Adipose tissue (tissue), 3 donors: ENCODE measurements around the gene WBP1. TPM values are rescaled to one million over a fixed set of nuclear protein-coding genes. Genes with fewer than 3 reads are reported as not detected.

ENCODE experiments used
- H3K27ac ChIP-seq: one replicate; pipeline ENCODE4 v1.5.1; 2013; ENCODE audit warnings: low read depth, low read length
- WGBS, 3 donors: extraction: QIAGEN DNeasy Blood & Tissue Kit; methylation state at CpG; one replicate each; pipeline ENCODE4 v1.1.7; 2013; 5-methylcytosine and 5-hydroxymethylcytosine counted together
- polyA plus RNA-seq, 3 donors: library from polyadenylated mRNA; stranded (reverse); fragments of 200-250 nt; gene quantifications; one replicate each; pipeline ENCODE4 v1.2.3, GENCODE V29; 2013
- donor health status: healthy with polysubstance abuse.
- donor health status: Bipolar disorder and iron deficiency.
- donor health status: healthy.

WBP1 gene
- polyA plus RNA-seq, 3 donors, result 69.0 to 81.3 (median 78.1) TPM

GRCh38 chr2:74496997-74497776, 38.9 kb downstream of the WBP1 start:
- H3K27ac ChIP-seq, result no peak overlapping the region
- 54 to 58% (median 56%) methylated on average over 19 of the region's 19 CpGs for WGBS, 3 donors

- no peak overlapping the region for H3K27ac ChIP-seq
- WGBS, 3 donors, result 4 to 5% (median 4%) methylated on average over 61 of the region's 61 CpGs
Measured at GRCh38 chr2:74497777-74498499, 39.7 kb downstream of the WBP1 start.

DNA sequence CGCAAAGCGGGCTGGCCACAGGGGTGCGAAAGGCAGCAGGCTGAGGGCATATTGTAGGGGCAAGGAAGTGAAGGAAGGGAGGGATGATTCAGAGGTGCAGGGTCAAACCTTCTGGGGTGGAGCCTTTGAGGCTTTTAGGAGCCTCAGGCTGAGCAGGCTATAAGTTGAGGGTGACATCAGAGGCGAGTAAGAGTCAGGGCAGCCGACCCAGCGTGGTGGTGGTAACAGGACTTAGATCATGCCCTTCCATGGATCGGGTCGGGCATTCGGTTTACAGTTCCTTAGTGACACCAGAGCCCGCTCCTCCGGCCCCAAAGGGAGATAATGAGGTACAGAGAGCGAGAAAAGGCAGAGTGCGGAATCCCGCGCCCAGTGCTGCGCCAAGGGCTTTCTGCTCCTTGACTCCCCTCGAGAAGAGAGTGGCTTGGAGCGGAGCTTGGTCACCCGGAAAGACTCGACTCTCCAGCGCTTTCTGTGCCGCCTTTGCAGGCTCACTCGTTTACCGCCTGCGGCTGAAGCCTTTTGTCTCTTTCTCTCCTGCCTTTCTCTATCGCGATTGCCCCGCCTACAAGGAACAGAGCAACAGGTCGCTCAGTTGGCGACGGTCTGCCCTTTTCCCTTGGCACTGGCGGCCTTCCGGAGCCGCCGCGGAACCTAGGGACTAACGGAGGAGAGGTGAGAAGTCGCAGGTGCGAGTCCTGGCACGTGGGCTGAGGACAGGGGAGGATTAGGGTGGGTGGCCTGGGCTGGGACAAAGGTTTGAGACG, 40.4 kb downstream of the WBP1 start:
- no peak overlapping the region for H3K27ac ChIP-seq
- 1 to 3% (median 3%) methylated on average over 40 to 41 of the region's 41 CpGs for whole genome bisulfite sequencing, 3 donors

GRCh38 chr2:74499267-74499939, 41.2 kb downstream of the WBP1 start, which contains the start of gene LBX2:
TSS of gene LBX2 (minus strand) at chr2:74499603. CDS start at chr2:74499537, 66 bp downstream.
- no peak within 1 kb of the TSS for H3K27ac ChIP-seq
- 3 to 6% (median 5%) methylated on average over 63 to 65 of the region's 65 CpGs for WGBS, 3 donors

DNA sequence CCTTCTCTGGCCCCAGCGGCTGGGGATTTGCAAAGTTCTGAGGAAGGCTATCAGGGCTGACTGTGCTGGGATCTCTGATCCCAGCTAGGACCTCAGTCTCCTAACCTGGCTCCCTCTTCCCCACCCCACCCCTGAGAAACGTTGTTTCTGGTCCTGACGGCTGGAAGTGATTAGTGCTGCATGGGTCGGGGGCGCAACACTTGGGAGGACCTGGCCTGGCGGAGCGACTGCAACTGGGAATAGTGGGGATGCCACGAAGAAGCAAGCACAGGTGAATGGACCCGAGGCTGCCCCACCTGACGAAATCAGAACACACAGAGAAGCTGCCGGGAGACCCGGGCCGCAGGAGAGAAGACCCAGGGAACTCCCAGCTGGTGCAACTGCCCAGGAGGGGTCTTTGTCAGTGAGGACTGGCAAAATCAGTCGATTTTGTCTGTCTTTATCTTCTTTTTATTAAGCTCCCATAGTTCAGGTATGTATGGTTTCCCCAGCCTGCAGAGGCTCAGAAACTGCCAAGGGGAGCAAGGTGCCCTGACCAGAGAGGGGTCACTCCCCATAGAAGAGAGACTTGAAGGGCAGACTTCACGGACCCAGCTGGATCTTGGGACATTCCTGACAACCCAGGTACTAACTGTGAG, 41.8 kb downstream of the WBP1 start:
- 57 to 70% (median 60%) methylated on average over 15 of the region's 15 CpGs for WGBS, 3 donors
- no peak overlapping the region for H3K27ac ChIP-seq

- H3K27ac ChIP-seq, result no peak overlapping the region
Measured at GRCh38 chr2:74500578-74500946, 42.3 kb downstream of the WBP1 start.

GRCh38 chr2:74501335-74502071, 43.3 kb downstream of the WBP1 start:
- no peak overlapping the region for H3K27ac ChIP-seq
- 80 to 84% (median 82%) methylated on average over 18 of the region's 18 CpGs for WGBS, 3 donors

GRCh38 chr2:74502147-74502719, 44.0 kb downstream of the WBP1 start:
- no peak overlapping the region for H3K27ac ChIP-seq
- 10 to 12% (median 12%) methylated on average over 32 of the region's 32 CpGs for WGBS, 3 donors

DNA sequence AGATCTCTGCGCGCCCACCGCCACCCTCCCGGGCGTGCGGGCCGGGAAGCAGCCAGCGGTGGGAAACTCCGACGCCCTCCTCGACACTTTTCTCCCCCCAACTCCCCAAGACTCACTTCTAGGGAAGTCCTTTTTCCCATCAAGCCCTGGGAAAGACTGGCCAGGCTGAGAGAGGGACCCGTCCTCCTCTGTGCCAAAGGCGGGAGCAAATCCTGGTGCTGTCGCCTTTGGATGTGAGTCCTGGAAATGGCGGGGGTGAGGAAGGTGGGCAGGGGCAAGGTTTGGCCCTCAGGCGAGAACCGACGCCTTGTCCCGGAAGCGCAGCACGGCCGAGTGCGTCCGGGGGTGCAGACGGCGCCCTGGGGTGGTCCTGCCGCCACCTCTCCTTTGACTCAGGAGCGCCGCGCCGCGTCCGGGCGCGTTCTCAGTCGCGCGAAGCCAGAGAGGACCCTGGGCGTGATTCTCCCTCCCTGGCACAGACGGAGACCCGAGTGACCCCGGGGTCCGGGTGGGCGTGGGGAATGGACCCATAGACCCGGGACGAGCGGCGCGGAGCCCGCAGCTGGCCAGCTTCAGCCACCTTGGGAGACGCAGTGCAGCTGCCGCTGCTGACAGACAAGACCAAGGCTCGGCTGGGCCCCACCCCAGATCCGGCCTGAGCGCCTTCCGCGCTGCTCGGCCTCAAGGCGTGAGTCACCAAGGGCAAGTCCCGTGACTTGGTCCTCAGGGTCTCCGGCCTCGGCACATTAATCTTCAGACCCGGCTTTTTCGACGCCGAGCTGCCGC, 44.7 kb downstream of the WBP1 start:
- H3K27ac ChIP-seq, result no peak overlapping the region
- 1% methylated on average over 51 to 67 of the region's 67 CpGs for WGBS, 3 donors

- H3K27ac ChIP-seq, result no peak overlapping the region
Measured at GRCh38 chr2:74503506-74504475, 45.6 kb downstream of the WBP1 start.

GRCh38 chr2:74504591-74504990, 46.4 kb downstream of the WBP1 start:
- H3K27ac ChIP-seq, result no peak overlapping the region
- WGBS, 3 donors, result 90 to 96% (median 95%) methylated on average over 3 of the region's 3 CpGs

More at GRCh38 chr2:74503506-74504475, 45.6 kb downstream of the WBP1 start:
- WGBS, 3 donors, result 44 to 55% (median 49%) methylated on average over 43 to 45 of the region's 45 CpGs

GRCh38 chr2:74505448-74506246, 47.4 kb downstream of the WBP1 start:
- 94 to 98% (median 96%) methylated on average over 14 of the region's 14 CpGs for WGBS, 3 donors
- no peak overlapping the region for H3K27ac ChIP-seq

DNA sequence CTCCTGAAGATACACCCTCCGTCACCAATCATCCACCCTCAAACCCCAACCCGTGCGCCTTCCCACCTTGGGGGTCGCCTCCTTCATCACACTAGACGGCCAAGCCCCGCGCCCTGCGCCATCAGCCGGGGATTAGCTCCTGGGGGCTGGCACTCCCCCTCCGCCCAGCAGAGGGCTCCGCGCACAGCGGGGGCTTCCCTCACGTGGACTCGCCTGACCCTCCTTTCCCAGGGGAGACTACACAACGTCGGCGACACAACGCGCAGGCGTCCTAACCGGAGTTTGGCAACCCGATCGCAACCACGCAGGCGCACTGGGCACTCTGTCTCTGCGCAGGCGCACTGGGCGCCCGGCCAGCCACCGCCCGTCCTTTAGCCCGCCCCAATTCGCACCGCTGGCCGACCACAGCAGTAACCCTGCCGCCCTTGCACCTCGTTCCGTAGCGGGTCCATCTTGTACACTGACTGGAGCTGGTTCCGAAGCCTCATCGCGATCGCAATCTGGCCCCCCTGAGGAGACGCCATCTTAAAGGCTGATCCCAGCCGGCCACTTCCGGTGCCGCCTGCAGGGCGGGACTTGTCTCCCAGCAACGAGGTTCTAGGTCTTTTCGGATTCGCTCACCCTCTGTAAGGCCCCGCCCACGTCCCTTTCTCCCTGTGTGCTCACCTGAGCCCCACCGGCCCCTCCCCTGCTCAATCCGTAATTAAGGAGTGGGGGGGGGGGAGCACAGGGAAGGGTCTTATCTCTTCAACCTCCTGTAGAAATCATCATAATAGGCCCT, 49.1 kb downstream of the WBP1 start, which contains the start of gene PCGF1:
TSS of gene PCGF1 (minus strand) at position 551 of the 781 bp plus-strand sequence. CDS start at position 524, 27 bp downstream.
- 0 to 1% (median 1%) methylated on average over 55 to 56 of the region's 56 CpGs for WGBS, 3 donors
- H3K27ac ChIP-seq, result peak within 1 kb of the TSS; percentile 89
